GM19324 (cell line): ENCODE measurements around the gene IFT80.
"Not testable (repeated sequence)": the region's sequence is repeated elsewhere in the genome, so short reads cannot be mapped to it uniquely, and the experiment has no call there.

Source experiments
- ATAC-seq: cut with Tn5 transposase; IDR thresholded peaks from one replicate; pipeline ENCODE4 v1.9.1; 2021; ENCODE audit warnings: mild to moderate bottlenecking, moderate library complexity; ENCODE audit not compliant: unreplicated experiment, low FRiP score

IFT80 gene

GRCh38 chr3:160370987-160371857, 27.8 kb downstream of the IFT80 start:
- no peak for ATAC-seq

GRCh38 chr3:160369784-160370183, 29.2 kb downstream of the IFT80 start:
- no peak for ATAC-seq

GRCh38 chr3:160368804-160369203, 30.2 kb downstream of the IFT80 start:
- ATAC-seq, result no peak

GRCh38 chr3:160365869-160366522, 33.0 kb downstream of the IFT80 start:
- ATAC-seq, result no peak

- ATAC-seq, result not testable (repeated sequence)
Measured at GRCh38 chr3:160362896-160363295, 36.1 kb downstream of the IFT80 start.

- ATAC-seq, result no peak
Measured at GRCh38 chr3:160355826-160356225, 43.2 kb downstream of the IFT80 start.

- no peak for ATAC-seq
Measured at GRCh38 chr3:160346511-160346910, 52.5 kb downstream of the IFT80 start.

- no peak for ATAC-seq
Measured at GRCh38 chr3:160343132-160343531, 55.9 kb downstream of the IFT80 start.

GRCh38 chr3:160340351-160340750, 58.7 kb downstream of the IFT80 start:
- ATAC-seq, result no peak

- ATAC-seq, result no peak
Measured at GRCh38 chr3:160331127-160331937, 67.7 kb downstream of the IFT80 start.

GRCh38 chr3:160330690-160331089, 68.3 kb downstream of the IFT80 start:
- no peak for ATAC-seq

- ATAC-seq, result no peak
Measured at GRCh38 chr3:160330109-160330508, 68.9 kb downstream of the IFT80 start.

GRCh38 chr3:160326286-160326685, 72.7 kb downstream of the IFT80 start:
- not testable (repeated sequence) for ATAC-seq

GRCh38 chr3:160321821-160322220, 77.2 kb downstream of the IFT80 start:
- not testable (repeated sequence) for ATAC-seq

GRCh38 chr3:160319322-160319721, 79.7 kb downstream of the IFT80 start:
- ATAC-seq, result no peak

- no peak for ATAC-seq
Measured at GRCh38 chr3:160314995-160315394, 84.0 kb downstream of the IFT80 start.

GRCh38 chr3:160312014-160312624, 86.9 kb downstream of the IFT80 start:
- ATAC-seq, result no peak

GRCh38 chr3:160302806-160303205, 96.2 kb downstream of the IFT80 start:
- no peak for ATAC-seq

- ATAC-seq, result no peak
Measured at GRCh38 chr3:160296591-160296990, 102.4 kb downstream of the IFT80 start.

GRCh38 chr3:160291909-160292299, 107.1 kb downstream of the IFT80 start:
- no peak for ATAC-seq
